ENCODE results near the gene SNX15.

The SNX15 gene

DNA sequence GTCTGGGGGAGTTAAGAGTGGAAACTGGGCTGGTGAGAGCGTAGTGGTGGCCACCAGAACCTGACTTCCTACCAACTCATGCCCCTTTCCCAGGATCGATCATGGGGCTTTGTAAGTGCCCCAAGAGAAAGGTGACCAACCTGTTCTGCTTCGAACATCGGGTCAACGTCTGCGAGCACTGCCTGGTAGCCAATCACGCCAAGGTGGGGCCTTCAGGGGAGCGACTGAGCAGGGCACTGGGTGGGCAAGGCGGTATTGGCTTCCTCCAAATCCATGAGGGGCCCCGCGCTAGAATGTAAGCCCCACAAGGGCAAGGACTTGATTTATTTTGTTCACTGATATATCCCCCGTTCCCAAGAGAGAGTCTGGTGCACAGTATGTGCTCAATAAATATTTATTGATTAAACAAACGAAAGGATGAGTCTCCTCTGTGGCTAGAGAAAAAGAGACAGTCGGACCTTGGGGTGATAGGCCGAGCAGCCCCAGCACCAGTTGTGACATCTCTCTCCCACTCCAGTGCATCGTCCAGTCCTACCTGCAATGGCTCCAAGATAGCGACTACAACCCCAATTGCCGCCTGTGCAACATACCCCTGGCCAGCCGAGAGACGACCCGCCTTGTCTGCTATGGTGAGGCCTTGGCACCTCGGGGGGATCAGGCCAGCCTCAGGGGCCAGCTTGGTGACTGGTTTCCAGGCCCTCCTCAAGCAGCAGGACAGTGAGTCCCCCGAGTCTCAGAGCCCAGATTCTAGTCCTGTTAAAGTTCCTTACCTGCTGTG, 57.5 kb downstream of the SNX15 start:
- no peak for DNase-seq (ENCODE audit: low read depth in 2 of 2)

DNA sequence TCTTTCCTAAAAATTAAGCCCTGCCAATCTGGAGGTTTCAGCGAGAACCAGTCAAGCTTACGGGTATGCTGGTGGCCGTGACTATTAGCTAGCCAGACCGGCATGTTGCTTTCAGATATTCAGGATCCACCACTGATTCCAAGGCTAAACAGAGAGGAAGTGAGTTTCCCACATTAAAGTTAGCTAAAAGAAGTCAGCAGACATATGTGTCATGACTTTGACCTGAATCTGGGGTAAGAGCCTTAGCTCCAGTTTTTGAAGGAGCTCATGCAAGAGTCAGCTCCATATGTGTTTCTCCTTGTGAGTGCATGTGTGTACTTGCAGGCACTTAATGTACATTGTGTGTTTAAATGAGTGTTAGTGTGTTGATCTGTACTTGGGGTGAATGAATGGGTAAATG, 58.2 kb downstream of the SNX15 start:
- DNase-seq (ENCODE audit: low read depth in 2 of 2) = no peak

DNA sequence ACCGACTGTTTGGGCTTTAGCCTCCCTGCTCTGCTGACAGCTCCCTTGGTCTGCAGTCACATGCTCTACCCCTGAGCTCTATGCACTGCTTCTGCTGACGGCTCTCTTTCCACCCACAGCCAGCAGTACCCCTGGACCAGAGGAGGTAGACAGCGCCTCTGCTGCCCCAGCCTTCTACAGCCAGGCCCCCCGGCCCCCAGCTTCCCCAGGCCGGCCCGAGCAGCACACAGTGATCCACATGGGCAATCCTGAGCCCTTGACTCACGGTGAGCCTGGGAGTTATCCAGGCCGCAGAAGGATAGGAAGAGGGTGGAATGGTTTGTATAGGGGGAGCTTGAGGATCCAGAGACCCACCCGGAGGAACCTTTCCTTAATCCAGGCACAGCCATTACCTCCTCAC, 59.6 kb downstream of the SNX15 start:
- no peak for DNase-seq (ENCODE audit: low read depth in 2 of 2)

DNA sequence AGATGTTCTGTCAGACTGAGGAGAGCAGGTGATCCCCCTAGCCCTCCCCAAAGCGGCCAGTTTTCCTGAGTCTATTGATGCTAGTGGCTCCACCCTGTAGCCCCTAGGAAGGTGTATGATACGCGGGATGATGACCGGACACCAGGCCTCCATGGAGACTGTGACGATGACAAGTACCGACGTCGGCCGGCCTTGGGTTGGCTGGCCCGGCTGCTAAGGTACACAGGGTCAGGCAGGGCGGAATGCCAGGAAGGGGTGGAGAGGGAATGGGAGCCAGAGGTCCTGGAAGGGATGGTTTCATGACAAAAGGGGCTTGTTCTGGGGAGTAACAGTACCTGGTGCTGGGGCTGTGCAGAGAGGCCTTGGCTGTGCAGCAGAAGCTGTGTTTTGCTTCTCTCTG, 60.0 kb downstream of the SNX15 start:
- no peak for DNase-seq (ENCODE audit: low read depth in 2 of 2)

DNA sequence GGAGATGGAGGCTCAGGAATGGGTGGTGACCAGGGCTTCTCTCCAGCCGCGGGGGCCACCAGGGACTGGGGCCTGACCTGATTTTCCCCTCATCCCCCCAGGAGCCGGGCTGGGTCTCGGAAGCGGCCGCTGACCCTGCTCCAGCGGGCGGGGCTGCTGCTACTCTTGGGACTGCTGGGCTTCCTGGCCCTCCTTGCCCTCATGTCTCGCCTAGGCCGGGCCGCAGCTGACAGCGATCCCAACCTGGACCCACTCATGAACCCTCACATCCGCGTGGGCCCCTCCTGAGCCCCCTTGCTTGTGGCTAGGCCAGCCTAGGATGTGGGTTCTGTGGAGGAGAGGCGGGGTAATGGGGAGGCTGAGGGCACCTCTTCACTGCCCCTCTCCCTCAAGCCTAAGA, 60.6 kb downstream of the SNX15 start:
- no peak for DNase-seq (ENCODE audit: low read depth in 2 of 2)

GRCh38 chr11:65089621-65090020, 62.4 kb downstream of the SNX15 start:
- DNase-seq (ENCODE audit: low read depth in 2 of 2) = no peak
